HG02610 (cell line): ENCODE data around the gene PRSS23.
"Not testable (repeated sequence)": the region's sequence is repeated elsewhere in the genome, so short reads cannot be mapped to it uniquely, and the experiment has no call there.

Experiments
- ATAC-seq: cut with Tn5 transposase; IDR thresholded peaks from one replicate; pipeline ENCODE4 v1.9.1; 2021; ENCODE audit warnings: mild to moderate bottlenecking, moderate library complexity; ENCODE audit not compliant: unreplicated experiment

Gene PRSS23

GRCh38 chr11:86812322-86812670 is 12.0 kb downstream of the PRSS23 start:
- ATAC-seq = no peak

GRCh38 chr11:86812981-86813380 is 12.6 kb downstream of the PRSS23 start:
- ATAC-seq = peak; percentile 80

GRCh38 chr11:86814775-86815174 is 14.4 kb downstream of the PRSS23 start:
- ATAC-seq = no peak

- ATAC-seq = no peak
Measured at GRCh38 chr11:86815726-86816125, 15.4 kb downstream of the PRSS23 start.

- no peak for ATAC-seq
Measured at GRCh38 chr11:86816251-86816726, 15.9 kb downstream of the PRSS23 start.

GRCh38 chr11:86818462-86819192 is 18.3 kb downstream of the PRSS23 start:
- ATAC-seq = no peak

GRCh38 chr11:86824139-86824538 is 23.8 kb downstream of the PRSS23 start:
- not testable (repeated sequence) for ATAC-seq

- not testable (repeated sequence) for ATAC-seq
Measured at GRCh38 chr11:86834376-86834775, 34.0 kb downstream of the PRSS23 start.

- ATAC-seq = not testable (repeated sequence)
Measured at GRCh38 chr11:86844762-86845508, 44.6 kb downstream of the PRSS23 start.

- no peak for ATAC-seq
Measured at GRCh38 chr11:86848132-86848531, 47.8 kb downstream of the PRSS23 start.

GRCh38 chr11:86849679-86850078 is 49.3 kb downstream of the PRSS23 start:
- no peak for ATAC-seq
